ENCODE results near the gene EIF4G3.

Gene EIF4G3

DNA sequence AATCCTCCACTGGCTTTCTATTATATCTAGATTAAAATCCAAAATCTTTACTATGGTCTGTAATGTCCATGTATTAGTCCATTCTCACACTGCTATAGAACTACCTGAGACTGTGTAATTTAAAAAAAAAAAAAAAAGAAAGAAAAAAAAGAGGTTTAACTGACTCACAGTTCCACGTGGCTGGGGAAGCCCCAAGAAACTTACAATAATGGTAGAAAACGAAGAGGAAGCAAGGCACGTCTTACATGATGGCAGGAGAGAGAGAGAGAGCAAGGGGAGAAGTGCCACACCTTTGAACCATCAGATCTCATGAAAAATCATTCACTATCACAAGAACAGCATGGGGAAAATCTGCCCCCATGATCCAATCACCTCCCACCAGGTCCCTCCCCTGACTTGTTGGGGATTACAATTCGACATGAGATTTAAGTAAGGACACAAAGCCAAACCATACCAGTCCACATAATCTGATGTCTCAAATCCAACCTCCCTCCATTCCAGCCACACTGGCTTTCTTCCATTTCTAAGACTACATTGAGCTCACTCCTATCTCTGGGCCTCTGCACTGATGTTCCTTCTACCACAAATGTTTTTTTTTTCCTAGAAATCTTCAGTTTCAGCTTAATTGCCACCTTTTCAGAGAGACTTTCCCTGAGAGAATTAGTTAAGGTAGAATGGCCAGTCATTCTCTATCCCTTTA, 92.4 kb downstream of the EIF4G3 start:
- 85% methylated on average over 4 of the region's 4 CpGs for WGBS
- no peak overlapping the region for H2BK120ac ChIP-seq (ENCODE audit: low read depth, low read length)
- no peak overlapping the region for H3K4me2 ChIP-seq (ENCODE audit: low read length, poor library complexity, severe bottlenecking)
- H3K14ac ChIP-seq (ENCODE audit: low read length in 2 of 2), result no peak overlapping the region
- no peak overlapping the region for H4K91ac ChIP-seq (ENCODE audit: low read length)
- H2AFZ ChIP-seq (ENCODE audit: low read depth, low read length), result no peak overlapping the region
- peaks cover 27% of the 10 kb centered on the region for H3K79me1 ChIP-seq (replicated peaks; ENCODE audit: low read length, poor library complexity, severe bottlenecking)
- H2BK12ac ChIP-seq (ENCODE audit: low read length in 2 of 2), result no peak overlapping the region
- H3K4ac ChIP-seq (ENCODE audit: low read depth in 1 of 2, low read length in 2 of 2), result no peak overlapping the region
- peak overlapping the region; percentile 64 for H3K9ac ChIP-seq (ENCODE audit: low read length)
- no peak overlapping the region for H3K4me3 ChIP-seq (ENCODE audit: insufficient read depth in 1 of 2, low read depth in 1 of 2, low read length in 2 of 2)
- no peak overlapping the region for H2BK15ac ChIP-seq (ENCODE audit: low read depth, poor library complexity, severe bottlenecking)
- H4K8ac ChIP-seq (ENCODE audit: low read length), result no peak overlapping the region
- H3K18ac ChIP-seq (ENCODE audit: low read depth in 1 of 2, low read length in 2 of 2), result no peak overlapping the region
- no peaks in the 10 kb centered on the region for H3K27me3 ChIP-seq (ENCODE audit: control insufficient read depth in 1 of 2, insufficient read depth in 1 of 2, low read length in 2 of 2)
- no peak overlapping the region for H3K23ac ChIP-seq (ENCODE audit: low read length in 2 of 2)
- DNase-seq, result no peak
- H3K27ac ChIP-seq (ENCODE audit: low read length, poor library complexity, severe bottlenecking), result no peak overlapping the region
- no peaks in the 10 kb centered on the region for H3K9me3 ChIP-seq (ENCODE audit: control insufficient read depth, low read length)
- peaks cover 11 to 27% of the 10 kb centered on the region in 2 experiments for H3K36me3 ChIP-seq (ENCODE audit: control insufficient read depth in 1 of 2, insufficient read depth in 2 of 2, low read depth in 1 of 2, low read length in 2 of 2)
- peaks cover 2% of the 10 kb centered on the region for H3K4me1 ChIP-seq (ENCODE audit: control insufficient read depth, insufficient read depth, low read depth, low read length)
- H2BK5ac ChIP-seq (ENCODE audit: low read depth, low read length, poor library complexity, severe bottlenecking), result no peak overlapping the region
- H2AK5ac ChIP-seq (ENCODE audit: low read length, severe bottlenecking), result no peak overlapping the region

GRCh38 chr1:21082073-21082472, 94.6 kb downstream of the EIF4G3 start:
- H3K9me3 ChIP-seq (ENCODE audit: control insufficient read depth, low read length), result no peaks in the 10 kb centered on the region
- no peak overlapping the region for H2BK12ac ChIP-seq (ENCODE audit: low read length in 2 of 2)
- H3K18ac ChIP-seq (ENCODE audit: low read depth in 1 of 2, low read length in 2 of 2), result no peak overlapping the region
- no peak overlapping the region for H2BK5ac ChIP-seq (ENCODE audit: low read depth, low read length, poor library complexity, severe bottlenecking)
- no peaks in the 10 kb centered on the region for H3K27me3 ChIP-seq (ENCODE audit: control insufficient read depth in 1 of 2, insufficient read depth in 1 of 2, low read length in 2 of 2)
- no peak overlapping the region for H3K4me2 ChIP-seq (ENCODE audit: low read length, poor library complexity, severe bottlenecking)
- H3K4ac ChIP-seq (ENCODE audit: low read depth in 1 of 2, low read length in 2 of 2), result no peak overlapping the region
- no peak overlapping the region for H3K4me3 ChIP-seq (ENCODE audit: insufficient read depth in 1 of 2, low read depth in 1 of 2, low read length in 2 of 2)
- no peak overlapping the region for H4K8ac ChIP-seq (ENCODE audit: low read length)
- H3K27ac ChIP-seq (ENCODE audit: low read length, poor library complexity, severe bottlenecking), result no peak overlapping the region
- no peak overlapping the region for H2AK5ac ChIP-seq (ENCODE audit: low read length, severe bottlenecking)
- H4K91ac ChIP-seq (ENCODE audit: low read length), result no peak overlapping the region
- peaks cover 24% of the 10 kb centered on the region for H3K79me1 ChIP-seq (replicated peaks; ENCODE audit: low read length, poor library complexity, severe bottlenecking)
- H3K36me3 ChIP-seq (ENCODE audit: control insufficient read depth in 1 of 2, insufficient read depth in 2 of 2, low read depth in 1 of 2, low read length in 2 of 2), result peaks cover 7 to 27% of the 10 kb centered on the region in 2 experiments
- H3K23ac ChIP-seq (ENCODE audit: low read length in 2 of 2), result no peak overlapping the region
- WGBS, result 93% methylated on average over 6 of the region's 6 CpGs
- no peak overlapping the region for H3K14ac ChIP-seq (ENCODE audit: low read length in 2 of 2)
- no peak overlapping the region for H3K9ac ChIP-seq (ENCODE audit: low read length)
- H3K4me1 ChIP-seq (ENCODE audit: control insufficient read depth, insufficient read depth, low read depth, low read length), result peaks cover 2% of the 10 kb centered on the region
- no peak overlapping the region for H2BK15ac ChIP-seq (ENCODE audit: low read depth, poor library complexity, severe bottlenecking)
- no peak overlapping the region for H2BK120ac ChIP-seq (ENCODE audit: low read depth, low read length)
- DNase-seq, result no peak
- no peak overlapping the region for H2AFZ ChIP-seq (ENCODE audit: low read depth, low read length)

DNA sequence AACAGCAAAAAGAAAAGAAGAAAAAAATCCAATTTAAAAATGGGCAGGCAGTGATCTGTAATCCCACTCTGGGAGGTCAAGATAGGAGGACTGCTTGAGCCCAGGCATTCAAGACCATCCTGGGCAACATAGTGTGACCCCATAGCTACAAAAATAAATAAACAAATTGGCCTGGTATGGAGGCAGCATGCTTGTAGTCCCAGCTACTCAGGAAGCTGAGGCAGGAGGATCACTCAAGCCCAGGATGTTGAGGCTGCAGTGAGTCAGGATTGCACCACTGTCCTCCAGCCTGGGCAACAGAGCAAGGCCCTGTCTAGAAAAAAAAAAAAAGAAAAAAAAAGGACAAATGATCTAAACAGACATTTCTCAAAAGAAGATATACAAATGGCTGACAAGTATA, 99.6 kb downstream of the EIF4G3 start:
- peaks cover 3 to 9% of the 10 kb centered on the region in 2 experiments for H3K36me3 ChIP-seq (ENCODE audit: control insufficient read depth in 1 of 2, insufficient read depth in 2 of 2, low read depth in 1 of 2, low read length in 2 of 2)
- no peak overlapping the region for H3K4ac ChIP-seq (ENCODE audit: low read depth in 1 of 2, low read length in 2 of 2)
- no peak overlapping the region for H2AFZ ChIP-seq (ENCODE audit: low read depth, low read length)
- no peak overlapping the region for H2AK5ac ChIP-seq (ENCODE audit: low read length, severe bottlenecking)
- no peak overlapping the region for H3K4me3 ChIP-seq (ENCODE audit: insufficient read depth in 1 of 2, low read depth in 1 of 2, low read length in 2 of 2)
- H2BK120ac ChIP-seq (ENCODE audit: low read depth, low read length), result no peak overlapping the region
- no peak overlapping the region for H4K8ac ChIP-seq (ENCODE audit: low read length)
- H3K27me3 ChIP-seq (ENCODE audit: control insufficient read depth in 1 of 2, insufficient read depth in 1 of 2, low read length in 2 of 2), result no peaks in the 10 kb centered on the region
- H2BK5ac ChIP-seq (ENCODE audit: low read depth, low read length, poor library complexity, severe bottlenecking), result no peak overlapping the region
- H3K4me2 ChIP-seq (ENCODE audit: low read length, poor library complexity, severe bottlenecking), result no peak overlapping the region
- no peak overlapping the region for H3K18ac ChIP-seq (ENCODE audit: low read depth in 1 of 2, low read length in 2 of 2)
- no peak overlapping the region for H3K14ac ChIP-seq (ENCODE audit: low read length in 2 of 2)
- H3K9ac ChIP-seq (ENCODE audit: low read length), result peak overlapping the region; percentile 70
- H3K9me3 ChIP-seq (ENCODE audit: control insufficient read depth, low read length), result no peaks in the 10 kb centered on the region
- H2BK15ac ChIP-seq (ENCODE audit: low read depth, poor library complexity, severe bottlenecking), result no peak overlapping the region
- no peak overlapping the region for H3K23ac ChIP-seq (ENCODE audit: low read length in 2 of 2)
- peaks cover 13% of the 10 kb centered on the region for H3K79me1 ChIP-seq (replicated peaks; ENCODE audit: low read length, poor library complexity, severe bottlenecking)
- peaks cover 3% of the 10 kb centered on the region for H3K4me1 ChIP-seq (ENCODE audit: control insufficient read depth, insufficient read depth, low read depth, low read length)
- no peak overlapping the region for H4K91ac ChIP-seq (ENCODE audit: low read length)
- H3K27ac ChIP-seq (ENCODE audit: low read length, poor library complexity, severe bottlenecking), result no peak overlapping the region
- DNase-seq, result peak; percentile 90
- H2BK12ac ChIP-seq (ENCODE audit: low read length in 2 of 2), result no peak overlapping the region

DNA sequence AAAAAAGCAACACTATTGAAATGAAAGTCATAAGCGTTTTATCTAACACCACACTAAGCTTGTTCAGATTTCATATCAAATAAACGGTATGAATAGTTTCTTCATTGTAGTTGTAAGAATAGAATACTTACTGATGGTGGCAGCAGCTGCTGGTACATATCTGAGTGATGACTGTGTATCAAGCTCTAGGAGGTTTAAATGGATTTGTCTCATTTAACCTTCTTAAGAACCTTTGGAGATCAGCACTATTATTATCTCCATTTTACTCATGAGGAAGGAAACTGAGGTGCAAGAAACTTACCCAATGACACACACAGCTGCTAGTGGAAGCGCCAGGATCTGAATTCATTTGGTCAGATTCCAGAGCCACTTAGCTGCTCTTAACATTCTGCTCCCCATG, 104.0 kb downstream of the EIF4G3 start:
- H3K9ac ChIP-seq (ENCODE audit: low read length), result no peak overlapping the region
- H2AK5ac ChIP-seq (ENCODE audit: low read length, severe bottlenecking), result no peak overlapping the region
- no peaks in the 10 kb centered on the region for H3K27me3 ChIP-seq (ENCODE audit: control insufficient read depth in 1 of 2, insufficient read depth in 1 of 2, low read length in 2 of 2)
- no peak overlapping the region for H4K91ac ChIP-seq (ENCODE audit: low read length)
- no peak overlapping the region for H2BK120ac ChIP-seq (ENCODE audit: low read depth, low read length)
- H3K4ac ChIP-seq (ENCODE audit: low read depth in 1 of 2, low read length in 2 of 2), result no peak overlapping the region
- no peaks in the 10 kb centered on the region for H3K9me3 ChIP-seq (ENCODE audit: control insufficient read depth, low read length)
- H2BK12ac ChIP-seq (ENCODE audit: low read length in 2 of 2), result no peak overlapping the region
- H3K14ac ChIP-seq (ENCODE audit: low read length in 2 of 2), result no peak overlapping the region
- H2BK15ac ChIP-seq (ENCODE audit: low read depth, poor library complexity, severe bottlenecking), result no peak overlapping the region
- H3K18ac ChIP-seq (ENCODE audit: low read depth in 1 of 2, low read length in 2 of 2), result no peak overlapping the region
- H2BK5ac ChIP-seq (ENCODE audit: low read depth, low read length, poor library complexity, severe bottlenecking), result no peak overlapping the region
- no peak overlapping the region for H2AFZ ChIP-seq (ENCODE audit: low read depth, low read length)
- H3K79me1 ChIP-seq (replicated peaks; ENCODE audit: low read length, poor library complexity, severe bottlenecking), result peaks cover 9% of the 10 kb centered on the region
- no peak overlapping the region for H3K23ac ChIP-seq (ENCODE audit: low read length in 2 of 2)
- 88% methylated on average over 2 of the region's 3 CpGs for WGBS
- H3K36me3 ChIP-seq (ENCODE audit: control insufficient read depth in 1 of 2, insufficient read depth in 2 of 2, low read depth in 1 of 2, low read length in 2 of 2), result peaks cover 5 to 10% of the 10 kb centered on the region in 2 experiments
- H3K27ac ChIP-seq (ENCODE audit: low read length, poor library complexity, severe bottlenecking), result no peak overlapping the region
- no peak overlapping the region for H3K4me3 ChIP-seq (ENCODE audit: insufficient read depth in 1 of 2, low read depth in 1 of 2, low read length in 2 of 2)
- H3K4me2 ChIP-seq (ENCODE audit: low read length, poor library complexity, severe bottlenecking), result no peak overlapping the region
- H3K4me1 ChIP-seq (ENCODE audit: control insufficient read depth, insufficient read depth, low read depth, low read length), result peaks cover 2% of the 10 kb centered on the region
- no peak overlapping the region for H4K8ac ChIP-seq (ENCODE audit: low read length)
- no peak for DNase-seq

Data from mesenchymal stem cell (in vitro differentiated cells and primary cell).